K562 (cell line): ENCODE measurements around the gene TRNAU1AP. TPM values are rescaled to one million over a fixed set of nuclear protein-coding genes. Genes with fewer than 3 reads are reported as not detected.

Experiments
- ARID3A ChIP-seq: IDR thresholded peaks from 2 replicates; pipeline ENCODE4 v1.6.1; 2012; ENCODE audit warnings: low read depth, low read length, improper control_type of control experiment, borderline replicate concordance
- C11orf30 ChIP-seq: fragments of 450-650 bp; IDR thresholded peaks from 2 replicates; pipeline ENCODE4 v1.6.1; 2016; ENCODE audit warnings: low read depth, mild to moderate bottlenecking
- CBX2 ChIP-seq: fragments of 200-600 bp; sonication (generic); IDR thresholded peaks from one replicate; pipeline ENCODE4 v1.6.1; 2012; ENCODE audit warnings: mild to moderate bottlenecking, low read length, inconsistent platforms; ENCODE audit not compliant: insufficient read depth, poor library complexity, severe bottlenecking
- GABPB2 ChIP-seq: fragments of 250-450 bp; sonication (Bioruptor Pico); conservative IDR thresholded peaks from 2 replicates; pipeline ENCODE4 v1.5.1; 2021; ENCODE audit warnings: mild to moderate bottlenecking
- HINFP ChIP-seq: fragments of 450-650 bp; conservative IDR thresholded peaks from 2 replicates; pipeline ENCODE4 v1.6.1; 2016; ENCODE audit warnings: missing genetic modification characterization, low read depth, mild to moderate bottlenecking, control low read depth, missing compliant biosample characterization
- KDM4B ChIP-seq, 2 experiments: fragments of 450-650 bp in 1 of 2; sonication (generic) in 1 of 2; IDR thresholded peaks; 2 replicates each; pipeline ENCODE4 v1.6.1; 2016 to 2017; ENCODE audit warnings: borderline replicate concordance in 2 of 2, antibody characterized with exemption in 1 of 2, low read depth in 1 of 2, mild to moderate bottlenecking in 1 of 2
- LEF1 ChIP-seq: fragments of 450-650 bp; IDR thresholded peaks from 2 replicates; pipeline ENCODE4 v1.6.1; 2016; ENCODE audit warnings: mild to moderate bottlenecking
- MBD1 ChIP-seq: fragments of 250-450 bp; sonication (Bioruptor Pico); IDR thresholded peaks from 2 replicates; pipeline ENCODE4 v1.8.0; 2022; ENCODE audit warnings: inconsistent platforms
- MED1 ChIP-seq: sonication (generic); formaldehyde crosslinking; IDR thresholded peaks from 2 replicates; pipeline ENCODE4 v1.8.1; 2023; ENCODE audit warnings: missing genetic modification reagents, borderline replicate concordance
- NBN ChIP-seq: fragments of 450-650 bp; IDR thresholded peaks from 2 replicates; pipeline ENCODE4 v1.6.1; 2016; ENCODE audit warnings: low read depth, mild to moderate bottlenecking
- NKRF ChIP-seq: fragments of 450-650 bp; IDR thresholded peaks from 2 replicates; pipeline ENCODE4 v1.6.1; 2016; ENCODE audit warnings: borderline replicate concordance
- SAP30 ChIP-seq: fragments of 200-600 bp; sonication (generic); IDR thresholded peaks from 2 replicates; pipeline ENCODE4 v1.6.1; 2012; ENCODE audit warnings: borderline replicate concordance, low read depth, mild to moderate bottlenecking, moderate library complexity, low read length, control low read depth, inconsistent platforms; ENCODE audit not compliant: insufficient read depth, poor library complexity, severe bottlenecking
- TAF15 ChIP-seq: fragments of 200-400 bp; formaldehyde crosslinking; IDR thresholded peaks from 2 replicates; pipeline ENCODE4 v1.6.1; 2017; ENCODE audit warnings: mild to moderate bottlenecking, low read depth, low read length, moderate library complexity
- ZBTB49 ChIP-seq: sonication (generic); formaldehyde crosslinking; IDR thresholded peaks from 2 replicates; pipeline ENCODE4 v1.8.0; 2022; ENCODE audit warnings: missing genetic modification reagents, mild to moderate bottlenecking, borderline replicate concordance
- ZFX ChIP-seq: sonication (generic); formaldehyde crosslinking; IDR thresholded peaks from 2 replicates; pipeline ENCODE4 v1.8.0; 2022; ENCODE audit warnings: mild to moderate bottlenecking, missing genetic modification reagents, moderate library complexity
- ZNF124 ChIP-seq: sonication (generic); formaldehyde crosslinking; IDR thresholded peaks from 2 replicates; pipeline ENCODE4 v1.8.1; 2022; ENCODE audit warnings: missing genetic modification reagents
- ZNF197 ChIP-seq: fragments of 200-800 bp; sonication (Bioruptor generic); IDR thresholded peaks from 2 replicates; pipeline ENCODE4 v1.6.1; 2016; ENCODE audit warnings: low read depth, missing genetic modification characterization, missing compliant biosample characterization
- ZNF436 ChIP-seq: fragments of 250-450, 450-650 bp; sonication (Bioruptor Pico); formaldehyde crosslinking; IDR thresholded peaks from 2 replicates; pipeline ENCODE4 v1.7.0; 2020; ENCODE audit warnings: mild to moderate bottlenecking
- ZNF583 ChIP-seq: fragments of 250-450 bp; sonication (Bioruptor Pico); IDR thresholded peaks from 2 replicates; pipeline ENCODE4 v1.4.0; 2020
- polyA plus RNA-seq, 8 experiments: library from polyadenylated mRNA; depleted of rRNA in 4 of 8; stranded (reverse) in 5 of 8; unstranded in 3 of 8; fragments of >200 nt; fragmentation: Nextera tagmentation in 2 of 8; fragmentation: Illumina TruSeq in 1 of 8; extraction: Ambion mirVana in 2 of 8; extraction: Trizol in 1 of 8; gene quantifications; 2 replicates each; pipeline versions ENCODE4 v1.2.1 to v1.2.3, GENCODE V29; 2011 to 2014; ENCODE audit warnings: inconsistent platforms in 1 of 8, missing spikeins in 1 of 8
- total RNA-seq, 7 experiments: library from RNA; depleted of rRNA in 6 of 7; stranded (reverse); fragments of >200 nt in 6 of 7; fragmentation: Illumina TruSeq in 2 of 7; extraction: Trizol in 2 of 7; gene quantifications; 2 replicates each; pipeline versions ENCODE4 v1.2.1 to v1.2.3, GENCODE V29; 2011 to 2021; ENCODE audit warnings: low replicate concordance in 1 of 7

Gene TRNAU1AP
- total and polyA plus RNA-seq, 9 of the 15 experiments (the other 6 are each of a cell fraction or from before 2014, with no cell fraction given): 34.9 to 110 (median 46.3) TPM

- no peak for TF ChIP-seq MED1
- no peak for TF ChIP-seq MBD1
- 0 out of 2 replicates have a peak, but pooled peaks have one; percentile 9 for TF ChIP-seq ARID3A
- no peak for TF ChIP-seq CBX2
- TF ChIP-seq HINFP (tag): no peak
- TF ChIP-seq ZBTB49: no peak
- TF ChIP-seq GABPB2 (CRISPR knock-in tag): no peak
- TF ChIP-seq LEF1: no peak
- no peak for TF ChIP-seq ZNF197 (CRISPR knock-in tag)
- TF ChIP-seq SAP30: no peak
- TF ChIP-seq ZNF436 (CRISPR knock-in tag): no peak
- TF ChIP-seq NKRF: peak; percentile 44; the same call in 1 of the 2 replicates
- TF ChIP-seq NBN: 0 out of 2 replicates have a peak, but pooled peaks have one; percentile 16
- TF ChIP-seq ZNF124 (CRISPR knock-in tag): no peak
- TF ChIP-seq C11orf30: peak; percentile 25; the same call in 1 of the 2 replicates
- no peak for TF ChIP-seq ZFX (CRISPR knock-in tag)
- no peak for TF ChIP-seq TAF15
- TF ChIP-seq KDM4B (IDR thresholded peaks at IDR 0.05; ENCODE audit: borderline replicate concordance in 2 of 2, low read depth in 1 of 2): 0 out of 4 replicates have a peak, but pooled peaks of 1 of the 2 experiments have one; percentile 1
- TF ChIP-seq ZNF583 (CRISPR knock-in tag): no peak
Observed at GRCh38 chr1:28506907-28507246, 46.0 kb upstream of the TRNAU1AP start (continued).
